Choroid plexus epithelial cell (primary cell): Measurements from ENCODE around the gene KDM3A.

Experiments used
- DNase-seq: peaks from one replicate; pipeline ENCODE4 v3.0.0-alpha.2; 2010; ENCODE audit warnings: low read depth
- H3K4me3 ChIP-seq: 2 replicates; pipeline ENCODE4 v1.5.1; 2011; ENCODE audit warnings: low read depth, mild to moderate bottlenecking, control low read depth, low read length, moderate library complexity
- CTCF ChIP-seq: conservative IDR thresholded peaks from 2 replicates; pipeline ENCODE4 v1.5.1; 2011; ENCODE audit warnings: low read depth, mild to moderate bottlenecking, control low read depth, inconsistent platforms, low read length, moderate library complexity

Gene KDM3A

GRCh38 chr2:86440631-86441391 lies at the start of gene KDM3A:
Gene KDM3A, plus strand, starts transcription at chr2:86441371. Its CDS starts 677 bp downstream, at chr2:86442048.
- no peak for TF ChIP-seq CTCF
- peak within 1 kb of the TSS; percentile 83 for H3K4me3 ChIP-seq
- peak; percentile 100 for DNase-seq

GRCh38 chr2:86392873-86393518 lies 48.2 kb upstream of the KDM3A start:
- DNase-seq: no peak
- no peak for TF ChIP-seq CTCF
- no peak overlapping the region for H3K4me3 ChIP-seq

GRCh38 chr2:86393521-86394491 lies 47.4 kb upstream of the KDM3A start:
- TF ChIP-seq CTCF: no peak
- H3K4me3 ChIP-seq: no peak overlapping the region
- peak; percentile 36 for DNase-seq

- H3K4me3 ChIP-seq: no peak overlapping the region
- peak; percentile 63 for DNase-seq
- TF ChIP-seq CTCF: peak; percentile 73
Measured at GRCh38 chr2:86396291-86396785, 44.8 kb upstream of the KDM3A start.

GRCh38 chr2:86397986-86398385 lies 43.2 kb upstream of the KDM3A start:
- DNase-seq: no peak
- no peak overlapping the region for H3K4me3 ChIP-seq
- TF ChIP-seq CTCF: no peak

GRCh38 chr2:86398500-86399474 lies 42.4 kb upstream of the KDM3A start:
- DNase-seq: no peak
- no peak for TF ChIP-seq CTCF
- no peak overlapping the region for H3K4me3 ChIP-seq
